GM19372 (cell line): ENCODE results near the gene DUS1L.

Experiments used
- ATAC-seq: cut with Tn5 transposase; IDR thresholded peaks from one replicate; pipeline ENCODE4 v1.9.1; 2021; ENCODE audit warnings: mild to moderate bottlenecking, low read depth, moderate library complexity; ENCODE audit not compliant: unreplicated experiment

Gene DUS1L

DNA sequence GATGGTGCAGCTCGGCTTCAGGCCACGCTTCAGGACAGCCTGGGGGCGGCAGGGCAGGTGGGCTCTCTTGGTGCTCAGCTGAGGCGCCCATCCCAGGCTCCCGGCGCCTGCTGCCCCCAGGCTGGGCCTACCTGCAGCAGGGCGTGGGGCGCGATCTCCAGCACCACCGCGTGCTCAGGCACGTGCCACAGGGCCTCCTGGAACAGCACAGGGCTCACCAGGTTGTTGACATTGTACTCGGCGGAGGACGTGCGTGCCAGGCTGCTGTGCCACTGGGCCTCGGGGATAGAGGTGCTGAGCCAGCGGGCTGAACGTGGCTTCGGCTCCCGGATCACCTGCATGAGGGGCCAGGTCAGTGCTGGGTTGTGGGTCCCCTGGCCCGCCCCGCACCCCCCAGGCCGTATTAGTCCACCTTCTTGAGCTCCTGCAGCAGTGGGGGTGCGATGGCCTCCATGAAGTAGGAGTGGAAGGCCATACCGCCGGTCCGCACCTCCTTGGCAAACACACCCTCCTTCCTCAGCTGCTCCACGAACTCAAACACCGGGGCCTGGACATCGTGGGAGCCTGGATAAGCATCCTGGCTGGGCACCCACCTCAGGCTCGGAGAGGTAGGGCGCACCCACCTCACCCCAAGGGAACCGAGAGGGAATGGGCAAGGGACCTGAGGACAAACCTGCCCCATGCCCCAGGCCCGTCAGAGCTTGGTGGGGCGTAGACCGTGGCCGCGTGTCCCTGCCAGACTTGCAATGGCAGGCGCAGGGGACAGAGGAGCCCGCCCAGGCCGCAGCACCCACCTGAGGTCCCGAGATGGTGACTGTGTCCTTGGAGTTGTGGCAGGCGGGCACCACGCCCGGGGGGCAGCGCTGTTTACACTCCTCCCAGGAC, 23.5 kb upstream of the DUS1L start:
- ATAC-seq = no peak

DNA sequence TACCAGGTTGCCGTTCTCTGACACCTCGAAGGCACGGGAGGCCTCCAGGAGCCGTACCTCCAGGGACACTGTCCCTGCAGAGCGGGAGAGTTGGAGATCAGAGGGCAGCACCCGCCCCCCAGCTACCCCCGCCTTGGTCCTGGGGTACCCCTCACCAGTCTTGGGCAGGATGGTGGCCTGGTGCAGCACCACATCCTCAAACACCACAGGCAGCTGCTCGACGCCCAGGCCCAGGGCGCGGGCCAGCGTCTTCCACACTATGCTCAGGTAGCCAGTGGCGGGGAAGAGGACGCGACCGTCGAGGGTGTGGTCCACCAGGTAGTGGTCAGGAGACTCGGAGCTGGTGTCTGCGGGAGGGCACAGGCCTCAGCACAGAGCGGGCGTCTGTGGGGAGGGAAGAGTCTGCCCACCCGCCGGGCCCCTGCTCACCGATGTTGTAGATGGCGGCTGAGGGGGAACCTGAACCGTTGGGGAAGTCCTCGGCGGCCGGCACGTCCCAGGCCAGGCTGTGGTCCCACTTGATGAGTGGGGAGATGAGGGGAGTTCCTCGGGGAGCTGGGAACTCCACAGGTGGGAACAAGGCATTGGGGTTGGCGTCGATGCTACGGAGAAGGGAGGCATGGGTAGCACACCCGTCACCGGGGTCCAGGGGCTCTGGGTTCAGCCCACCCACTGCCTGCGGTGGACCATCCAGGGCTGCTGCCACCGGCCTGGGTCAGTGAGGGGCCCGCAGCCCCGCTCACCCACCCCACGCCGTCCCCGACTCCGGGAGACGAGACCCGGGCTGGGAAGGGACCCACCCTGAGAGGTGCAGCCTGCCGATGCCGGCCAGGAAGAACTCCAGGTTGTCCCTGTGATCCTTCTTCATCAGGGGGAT, 22.6 kb upstream of the DUS1L start:
- ATAC-seq = no peak

DNA sequence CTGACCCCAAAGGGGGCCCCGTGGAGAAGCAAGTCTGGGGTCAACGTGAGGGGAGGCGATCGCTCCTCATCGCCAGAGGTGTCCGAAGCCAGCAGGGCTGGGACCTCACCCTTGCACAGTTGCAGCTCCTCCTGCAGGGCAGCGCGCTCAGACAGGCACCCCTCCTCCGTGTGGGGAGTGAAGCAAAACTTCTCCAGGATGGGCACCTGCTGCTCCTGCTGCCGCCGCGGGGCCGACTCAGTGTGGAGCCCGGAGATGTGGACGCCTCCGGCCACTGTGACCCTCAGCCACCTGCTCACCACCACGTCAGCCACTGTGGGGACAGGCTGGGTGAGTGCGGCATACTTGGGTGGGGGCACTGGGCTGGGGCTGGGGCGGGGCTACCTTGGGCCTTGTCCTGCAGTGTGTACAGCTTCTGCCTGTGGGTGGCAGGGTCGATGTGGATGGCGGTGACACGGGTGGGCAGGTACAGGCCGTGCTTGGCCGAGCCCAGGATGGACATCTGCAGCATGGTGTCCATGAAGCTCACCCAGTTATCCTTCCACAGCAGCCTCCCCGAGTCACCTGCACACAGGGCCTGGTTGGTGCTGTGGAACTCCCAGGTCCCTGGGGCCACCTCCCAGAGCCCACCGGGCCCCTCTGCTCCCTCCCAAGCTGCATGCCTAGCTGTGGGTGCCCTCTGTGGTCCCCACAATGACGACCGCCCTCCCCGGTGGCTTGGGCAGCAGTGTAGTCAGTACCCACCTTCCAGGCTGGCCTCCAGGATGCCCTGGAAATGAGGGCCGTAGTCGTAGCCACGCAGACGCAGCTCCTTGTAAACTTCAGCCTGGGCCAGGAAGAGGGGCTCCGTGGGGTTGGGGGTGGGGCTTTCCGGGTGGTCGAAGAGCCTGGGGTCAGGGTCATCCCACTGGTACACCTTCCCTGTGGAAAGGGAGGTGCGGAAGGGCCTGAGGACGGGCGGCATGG, 21.6 kb upstream of the DUS1L start:
- ATAC-seq = no peak

DNA sequence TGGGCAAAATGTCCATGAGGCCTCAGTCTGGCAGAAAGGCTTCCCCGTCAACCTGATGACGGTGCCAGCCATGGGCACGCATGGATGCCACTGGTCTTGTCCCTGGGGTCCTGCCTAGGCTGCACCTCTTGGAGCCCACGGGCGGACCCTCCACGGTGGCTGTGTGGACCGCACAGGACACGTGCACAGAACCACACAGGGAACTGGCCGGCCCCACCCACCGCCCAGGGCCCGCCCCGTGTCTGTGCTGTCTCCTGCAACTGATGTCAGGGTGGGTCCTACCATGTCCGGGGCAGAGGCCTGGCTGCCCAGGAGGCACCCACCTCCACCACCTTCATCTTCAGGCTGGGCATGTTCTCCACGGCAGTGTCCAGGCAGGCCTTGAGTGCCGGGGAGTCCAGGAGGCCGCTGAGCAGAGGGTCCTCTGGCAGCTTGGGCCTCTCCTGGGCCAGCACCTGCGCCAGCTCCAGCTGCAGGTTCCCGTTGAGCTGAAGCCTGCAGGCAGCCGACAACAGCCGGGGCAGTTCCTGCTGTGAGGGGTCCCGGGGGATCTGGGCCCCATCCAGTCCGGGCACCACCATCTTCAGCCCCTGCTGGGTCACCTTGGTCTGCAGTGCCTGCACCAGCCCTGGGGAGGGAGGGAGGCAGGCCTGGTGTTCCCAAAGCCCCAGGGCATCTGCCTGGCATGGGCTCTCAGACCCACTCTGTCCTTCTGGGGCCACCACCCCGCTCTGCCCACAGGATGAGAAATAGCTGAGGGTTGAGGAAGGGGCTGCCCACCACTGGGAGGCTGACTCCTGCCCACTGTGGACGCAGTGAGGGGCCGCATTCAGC, 20.5 kb upstream of the DUS1L start:
- no peak for ATAC-seq

DNA sequence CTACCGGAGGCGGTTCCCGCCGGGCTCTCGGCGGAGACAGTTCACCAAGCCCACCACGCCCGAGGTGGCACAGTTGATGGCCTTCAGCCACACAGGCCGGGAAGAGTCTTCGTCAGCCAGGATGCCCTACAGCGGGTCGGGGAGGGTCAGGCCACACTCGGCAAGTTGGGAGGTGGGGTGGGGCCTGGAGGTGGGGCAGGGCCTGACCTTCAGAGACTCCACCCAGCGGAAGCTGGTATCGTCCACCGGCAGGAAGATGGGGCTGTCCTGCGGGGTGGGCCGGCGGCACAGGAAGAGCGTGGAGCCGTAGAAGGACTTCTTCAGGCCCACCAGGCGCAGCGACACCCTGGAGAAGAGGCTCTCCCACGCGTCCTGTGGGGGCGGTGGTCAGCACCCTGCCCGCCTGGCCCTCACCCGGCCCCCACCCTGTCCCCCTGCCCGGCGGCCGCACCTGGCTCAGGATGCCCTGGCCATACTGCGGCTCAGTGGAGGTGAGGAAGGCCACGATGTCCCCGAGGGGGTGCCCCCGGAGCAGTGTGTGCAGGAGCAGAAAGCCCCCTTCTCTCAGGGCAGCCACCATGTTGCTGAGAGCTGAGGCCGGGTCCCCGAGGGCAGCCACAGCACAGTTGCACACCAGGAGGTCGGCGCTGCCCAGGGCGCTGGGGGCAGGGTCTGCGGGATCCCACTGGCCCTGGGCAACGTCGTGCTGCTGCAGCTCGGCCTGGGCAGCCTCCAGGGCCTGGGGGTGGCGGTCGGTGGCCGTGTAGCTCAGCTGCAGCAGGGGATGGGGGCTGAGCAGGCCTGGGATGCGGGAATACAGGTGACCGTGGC, 19.6 kb upstream of the DUS1L start:
- ATAC-seq = no peak

DNA sequence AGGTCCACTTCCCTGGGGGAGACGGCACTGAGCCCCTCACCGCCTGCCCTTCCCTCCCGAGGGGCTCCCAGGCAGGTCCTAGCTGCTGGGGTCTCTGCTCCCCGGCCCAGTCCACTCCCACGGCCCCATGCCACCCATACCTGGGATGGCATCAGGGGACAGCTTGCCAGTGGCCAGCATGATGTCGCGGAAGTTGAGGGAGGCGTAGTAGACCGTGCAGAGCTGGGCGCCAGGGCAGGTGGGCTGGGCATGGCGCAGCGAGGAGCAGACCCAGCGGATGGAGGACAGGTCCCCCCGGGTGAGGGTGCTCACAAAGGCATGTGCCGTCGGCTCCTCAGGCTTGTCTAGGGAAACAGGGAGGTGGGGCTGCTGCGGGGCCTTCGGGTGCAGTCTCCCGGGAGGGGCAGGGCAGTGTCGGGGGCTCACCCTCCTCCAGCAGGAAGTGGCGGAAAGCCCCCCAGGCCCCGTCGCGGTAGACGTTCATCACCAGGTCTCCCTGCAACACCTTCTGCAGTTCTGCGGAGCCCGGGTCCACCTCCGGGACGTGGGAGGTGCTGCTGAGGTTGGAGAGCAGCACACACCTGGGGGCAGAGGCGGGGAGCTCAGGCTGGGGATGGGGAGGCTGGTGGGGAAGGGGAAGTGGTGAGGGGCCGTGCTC, 18.9 kb upstream of the DUS1L start:
- ATAC-seq = no peak

DNA sequence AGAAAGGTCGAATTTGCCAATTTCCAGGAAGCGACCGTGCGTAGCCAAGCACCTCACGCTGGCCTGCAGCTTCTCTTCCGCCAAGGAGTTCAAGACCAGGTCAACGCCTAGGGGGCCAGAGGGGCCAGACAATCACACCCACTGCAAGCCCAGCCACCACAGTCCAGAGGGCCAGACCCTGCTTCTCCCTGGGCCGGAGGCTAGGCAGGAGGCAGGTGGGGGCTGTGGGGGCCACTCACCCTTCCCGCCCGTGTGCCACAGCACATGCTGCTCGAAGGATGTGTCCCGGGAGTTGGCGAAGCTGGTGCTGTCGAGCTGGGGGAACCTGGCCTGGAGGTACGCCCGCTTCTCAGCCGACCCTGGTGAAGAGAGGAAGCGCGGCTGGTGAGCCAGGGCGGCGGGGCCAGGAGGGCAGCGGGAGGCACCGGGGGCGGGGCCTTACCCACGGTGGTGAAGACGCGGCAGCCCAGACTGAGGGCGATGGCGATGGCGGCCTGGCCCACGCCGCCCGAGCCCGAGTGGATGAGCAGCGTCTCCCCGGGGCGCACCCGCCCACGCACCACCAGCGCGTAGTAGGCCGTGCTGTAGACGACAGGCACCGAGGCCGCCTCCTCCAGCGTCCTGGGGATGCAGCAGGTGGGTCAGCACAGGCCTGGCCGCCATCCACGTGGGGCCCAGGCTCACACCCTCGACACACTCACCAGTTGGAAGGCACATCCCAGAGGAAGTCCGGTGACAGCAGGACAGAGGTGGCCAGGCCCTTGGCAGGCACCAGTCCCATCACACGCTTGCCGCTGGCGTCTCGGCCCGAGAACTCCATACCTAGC, 18.1 kb upstream of the DUS1L start:
- ATAC-seq = no peak

DNA sequence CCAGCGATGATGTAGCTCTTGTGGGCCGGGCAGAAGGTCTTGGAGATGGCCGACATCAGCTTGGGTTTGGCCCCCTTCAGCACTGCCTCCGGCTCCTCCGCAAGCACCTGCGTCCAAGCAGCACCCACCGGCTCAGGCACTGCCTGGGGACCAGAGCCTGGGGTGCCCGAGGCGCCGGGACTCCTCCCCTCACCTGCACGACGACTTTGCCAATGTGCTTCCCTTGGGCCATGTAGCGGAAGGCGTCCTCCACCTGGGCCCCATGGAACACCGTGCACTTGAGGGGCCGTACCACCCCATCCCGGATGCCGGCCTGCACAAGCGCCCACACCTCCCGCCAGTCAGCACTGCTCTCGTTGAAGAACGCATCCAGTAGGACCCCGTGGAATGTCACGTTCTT, 17.4 kb upstream of the DUS1L start:
- ATAC-seq = no peak

DNA sequence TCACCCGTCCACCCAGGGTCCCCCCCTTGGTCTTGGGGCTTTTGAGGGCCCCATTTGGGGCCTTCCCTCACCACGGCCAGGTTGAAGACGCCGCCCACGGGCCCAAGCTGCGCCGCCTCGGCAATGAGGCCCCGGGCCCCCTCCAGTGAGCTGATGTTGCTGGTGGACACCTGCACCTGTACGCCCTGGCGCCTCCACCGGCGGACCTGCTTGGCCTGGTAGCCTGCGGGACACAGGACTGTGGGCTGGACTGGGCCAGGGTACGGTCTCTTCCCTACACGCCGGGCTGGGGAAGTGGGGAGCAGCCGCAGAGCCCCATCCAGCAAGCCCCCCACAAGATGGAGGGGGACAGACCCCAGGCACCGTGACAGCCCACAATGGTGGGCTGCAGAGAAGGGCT, 16.9 kb upstream of the DUS1L start:
- no peak for ATAC-seq

DNA sequence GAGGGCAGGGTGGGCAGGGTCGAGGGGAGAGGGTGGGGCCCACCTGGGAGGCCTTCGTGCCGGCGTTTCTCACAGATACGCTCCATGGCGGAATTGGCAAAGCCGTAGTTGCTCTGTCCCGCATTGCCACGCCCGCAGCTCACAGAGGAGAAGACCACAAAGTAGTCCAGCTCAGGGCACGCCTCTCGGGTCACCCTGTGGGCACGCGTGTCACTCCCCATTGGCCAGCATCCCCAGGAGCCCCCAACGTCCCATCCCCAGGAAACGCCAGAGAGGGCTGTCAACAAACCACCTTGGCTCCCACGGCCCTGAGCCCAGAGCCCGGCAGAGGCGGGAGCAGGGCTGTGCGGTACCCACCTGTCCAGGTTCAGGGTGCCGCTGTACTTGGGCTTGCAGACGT, 16.4 kb upstream of the DUS1L start:
- no peak for ATAC-seq

DNA sequence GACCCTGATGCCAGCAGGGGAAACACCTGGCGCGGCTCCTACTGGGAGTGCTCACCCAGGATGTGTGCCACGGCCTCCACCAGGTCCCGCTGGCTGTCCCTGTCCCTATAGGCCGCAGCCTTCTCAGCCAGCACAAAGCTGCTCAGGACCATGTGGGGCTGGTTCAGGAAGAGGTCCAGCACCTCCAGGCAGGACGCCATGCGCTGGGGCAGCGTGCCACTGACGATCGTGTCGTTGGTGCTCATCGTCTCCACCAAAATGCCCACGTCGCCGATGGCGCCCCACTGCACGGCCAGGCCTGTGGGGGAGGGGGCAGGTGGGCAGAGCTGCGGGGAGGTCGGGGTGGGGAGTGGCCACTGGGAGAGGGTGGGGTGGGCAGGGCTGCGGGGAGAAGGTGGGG, 15.9 kb upstream of the DUS1L start:
- no peak for ATAC-seq

DNA sequence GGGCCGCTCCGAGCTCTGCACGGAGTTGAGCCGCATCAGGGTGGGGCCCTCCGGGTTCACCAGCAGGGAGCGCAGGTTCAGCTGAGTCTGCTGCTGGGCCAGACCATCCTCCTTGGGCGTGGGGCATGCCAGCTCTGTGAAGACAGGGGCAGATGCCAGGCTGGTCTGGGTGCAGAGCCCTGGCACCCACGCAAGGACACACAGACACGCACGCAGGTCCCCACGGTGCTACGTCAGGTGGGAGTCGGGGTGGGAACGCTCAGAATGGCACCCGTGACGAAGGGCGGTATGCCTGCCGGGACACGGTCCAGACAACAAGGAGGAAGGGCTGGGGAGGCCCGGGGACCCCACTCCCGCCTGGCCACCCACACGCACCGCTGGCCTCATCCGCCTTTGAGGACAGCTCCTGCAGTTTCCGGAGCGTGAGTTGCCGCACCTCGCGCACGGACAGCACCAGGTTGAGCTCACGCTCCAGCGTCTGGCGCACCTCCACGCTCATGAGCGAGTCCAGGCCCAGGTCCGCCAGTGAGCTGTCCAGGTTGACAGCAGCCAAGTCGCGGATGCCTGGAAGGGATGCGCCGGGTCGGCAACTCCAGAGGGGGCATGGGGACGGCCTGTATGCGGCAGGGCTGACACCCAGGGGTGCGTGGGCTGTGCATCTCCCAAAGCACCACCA, 15.3 kb upstream of the DUS1L start:
- no peak for ATAC-seq

DNA sequence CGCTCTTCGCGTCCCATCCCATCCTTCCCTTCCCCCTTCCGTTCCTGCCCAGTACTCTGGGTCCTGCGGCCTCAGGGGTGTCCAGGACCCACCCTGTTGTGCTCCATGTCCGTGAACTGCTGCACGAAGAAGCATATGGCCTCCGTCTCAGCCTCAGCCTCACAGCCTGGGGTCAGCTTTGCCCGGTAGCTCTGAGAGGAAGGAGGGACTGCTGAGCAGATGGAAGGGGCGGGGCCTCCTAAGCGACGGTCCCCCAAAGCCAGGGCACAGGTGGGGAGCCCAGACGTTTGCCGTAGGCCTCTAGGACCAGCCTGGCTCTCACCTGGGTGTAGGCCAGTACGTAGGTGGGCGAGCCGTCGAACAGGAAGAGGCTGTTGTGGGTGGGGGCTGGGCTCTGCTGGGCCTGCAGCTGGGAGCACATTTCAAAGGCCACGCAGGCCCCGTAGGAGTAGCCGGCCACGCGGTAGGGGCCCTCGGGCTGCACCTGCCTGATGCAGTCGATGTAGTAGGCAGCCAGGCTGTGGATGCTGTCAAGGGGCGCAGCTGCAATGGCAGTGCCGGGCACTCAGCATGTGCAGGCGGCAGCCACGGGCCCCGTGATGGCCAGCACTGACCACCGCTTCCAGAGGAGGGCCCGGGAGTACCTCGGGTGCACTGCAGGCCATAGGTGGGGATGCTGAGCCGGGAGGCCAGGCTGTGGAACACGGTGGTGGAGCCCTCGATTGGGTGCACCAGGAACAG, 14.6 kb upstream of the DUS1L start:
- ATAC-seq = no peak

DNA sequence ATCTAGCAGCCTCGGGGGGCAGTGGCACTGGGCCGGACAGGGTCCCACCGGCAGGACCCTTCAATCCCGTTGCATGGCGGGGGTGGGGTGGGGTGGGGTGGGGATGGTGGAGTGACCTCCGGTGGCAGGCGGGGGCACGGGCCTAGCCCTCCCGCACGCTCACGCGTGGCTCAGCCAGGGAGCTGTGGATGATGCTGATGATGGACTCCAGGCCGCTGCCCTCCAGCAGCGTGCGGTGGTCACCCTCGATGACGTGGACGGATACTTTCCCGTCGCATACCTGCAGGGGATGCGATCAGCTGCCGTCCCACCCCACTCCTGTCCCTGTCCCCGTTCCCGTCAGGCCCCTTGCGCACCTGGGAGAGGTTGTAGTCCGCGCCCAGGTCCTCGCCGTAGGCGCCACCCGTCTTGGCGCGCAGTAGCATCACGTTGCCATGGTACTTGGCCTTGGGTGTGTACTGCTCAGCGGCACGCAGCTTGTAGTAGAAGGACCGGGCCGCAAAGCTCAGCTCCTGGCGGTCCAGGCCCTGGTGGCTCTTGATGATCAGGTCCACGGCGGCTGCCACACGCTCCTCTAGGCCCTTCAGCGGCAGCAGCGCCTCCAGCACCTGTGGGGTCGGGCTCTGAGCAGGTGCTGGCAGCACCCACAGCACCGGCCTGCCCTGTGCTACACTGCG, 13.5 kb upstream of the DUS1L start:
- no peak for ATAC-seq

DNA sequence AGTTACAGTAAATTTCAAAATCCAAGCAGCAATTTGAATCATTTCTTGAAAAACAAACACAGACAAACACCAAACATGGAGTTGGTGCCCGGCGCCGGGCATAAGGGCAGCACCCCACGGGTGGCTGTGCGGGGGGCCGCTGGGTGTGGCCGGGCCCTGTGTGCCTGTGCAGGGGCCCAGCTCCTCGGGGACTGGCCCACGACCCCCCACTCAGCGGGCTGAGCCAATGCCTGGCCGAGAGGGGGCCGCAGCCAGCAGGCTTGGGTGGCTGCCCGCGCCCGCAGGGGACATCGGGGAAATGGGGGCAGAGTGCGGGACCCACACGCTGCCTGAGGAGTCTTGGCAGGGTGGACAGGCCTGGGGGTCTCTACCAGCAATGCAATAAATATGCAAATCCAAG, 12.8 kb upstream of the DUS1L start:
- ATAC-seq = no peak
